ENCODE results near the gene ANAPC15. TPM values are rescaled to one million over a fixed set of nuclear protein-coding genes. Genes with fewer than 3 reads are reported as not detected.
"Not testable (repeated sequence)": the region's sequence is repeated elsewhere in the genome, so short reads cannot be mapped to it uniquely, and the experiment has no call there.

The ANAPC15 gene
- total and polyA plus RNA-seq, 2 donors (not counting 1 experiment from before 2014, with no cell fraction given), result 24.8 to 97.2 TPM

DNA sequence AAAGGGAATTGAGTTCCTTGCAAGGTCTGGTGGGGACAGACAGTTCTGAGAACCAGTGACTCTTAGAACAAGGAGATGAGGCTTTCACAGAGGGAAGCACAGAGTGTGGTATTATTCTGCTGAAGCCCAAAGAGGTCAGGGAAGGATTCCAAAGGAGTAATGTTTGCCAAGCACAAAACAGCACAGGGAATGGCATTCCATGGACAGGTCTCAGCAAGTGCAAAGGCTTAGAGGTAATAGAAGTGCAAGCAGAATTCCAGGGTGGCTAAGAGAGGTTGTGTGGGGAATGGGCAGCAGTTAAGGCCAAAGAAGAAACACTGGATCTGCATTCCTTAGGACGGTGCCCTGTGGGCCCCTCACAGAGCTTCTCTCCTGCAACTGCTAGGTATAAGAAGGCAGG is 29.6 kb upstream of the ANAPC15 start:
- H3K36me3 ChIP-seq (ENCODE audit: control insufficient read depth, insufficient read depth, low read length); H3K4me1 ChIP-seq (ENCODE audit: control insufficient read depth, extremely low read depth, insufficient read depth, low read length); H3K9ac ChIP-seq (ENCODE audit: insufficient read depth, low read length); H3K27me3 ChIP-seq (ENCODE audit: control insufficient read depth, insufficient read depth, low read length); H4K20me1 ChIP-seq (ENCODE audit: control insufficient read depth, extremely low read depth, insufficient read depth, low read length); H3K4me3 ChIP-seq (replicated peaks in 1 of 4; ENCODE audit: control extremely low read depth in 1 of 4, insufficient read depth in 1 of 4, low read depth in 3 of 4, low read length in 4 of 4); H3K9me3 ChIP-seq (ENCODE audit: control insufficient read depth, insufficient read depth, low read depth, low read length); H3K4me2 ChIP-seq (ENCODE audit: extremely low read depth, insufficient read depth, low read length); H2AFZ ChIP-seq (ENCODE audit: low read length); H3K79me2 ChIP-seq (ENCODE audit: control insufficient read depth, insufficient read depth, low read length): not testable (repeated sequence)
- H3K27ac ChIP-seq (ENCODE audit: insufficient read depth, low read length), result peak overlapping the region; percentile 48
- DNase-seq (ENCODE audit: low read depth in 2 of 2), result peak in 1 of 2 donors; percentile 65

DNA sequence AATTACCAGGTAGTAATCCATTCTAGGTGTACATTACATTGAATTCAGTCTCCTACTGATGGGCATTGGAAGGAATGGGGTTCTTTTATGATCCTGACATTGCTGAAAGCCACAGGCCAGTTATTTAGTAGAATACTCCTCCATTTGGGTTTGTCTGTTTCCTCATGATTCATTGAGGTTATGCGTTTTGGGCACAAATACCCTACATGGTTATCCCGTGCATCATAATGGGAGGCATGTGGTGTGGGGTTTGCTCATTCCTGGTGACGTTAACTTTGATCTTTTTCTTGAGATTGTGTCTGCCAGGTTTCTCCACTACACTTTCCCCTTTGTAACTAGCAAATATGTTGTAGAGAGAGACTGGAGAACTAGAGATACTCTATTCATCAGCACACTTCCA is 28.6 kb upstream of the ANAPC15 start:
- H3K9ac ChIP-seq (ENCODE audit: insufficient read depth, low read length), result no peak overlapping the region

DNA sequence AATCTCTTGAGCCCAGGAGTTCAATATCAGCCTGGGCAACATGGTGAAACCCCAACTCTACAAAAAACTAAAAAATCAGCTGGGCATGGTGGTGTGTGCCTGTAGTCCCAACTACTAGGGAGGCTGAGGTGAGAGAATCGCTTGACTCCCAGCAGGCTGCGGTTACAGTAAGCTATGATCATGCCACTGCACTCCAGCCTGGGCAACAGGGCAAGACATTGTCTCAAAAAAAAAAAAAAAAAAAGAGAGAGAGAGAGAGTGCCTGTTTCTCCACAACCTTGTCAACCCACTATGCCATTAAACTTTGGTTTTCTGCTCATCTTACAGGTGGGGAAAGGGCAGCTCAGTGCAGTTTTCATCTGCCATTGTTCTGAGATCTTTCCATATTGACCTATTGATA is 28.2 kb upstream of the ANAPC15 start:
- no peak overlapping the region for H3K4me2 ChIP-seq (ENCODE audit: extremely low read depth, insufficient read depth, low read length)
- no peak for TF ChIP-seq EZH2 (IDR thresholded peaks at IDR 0.05; ENCODE audit: low read length, missing control alignments)
- TF ChIP-seq, protein P1, sequence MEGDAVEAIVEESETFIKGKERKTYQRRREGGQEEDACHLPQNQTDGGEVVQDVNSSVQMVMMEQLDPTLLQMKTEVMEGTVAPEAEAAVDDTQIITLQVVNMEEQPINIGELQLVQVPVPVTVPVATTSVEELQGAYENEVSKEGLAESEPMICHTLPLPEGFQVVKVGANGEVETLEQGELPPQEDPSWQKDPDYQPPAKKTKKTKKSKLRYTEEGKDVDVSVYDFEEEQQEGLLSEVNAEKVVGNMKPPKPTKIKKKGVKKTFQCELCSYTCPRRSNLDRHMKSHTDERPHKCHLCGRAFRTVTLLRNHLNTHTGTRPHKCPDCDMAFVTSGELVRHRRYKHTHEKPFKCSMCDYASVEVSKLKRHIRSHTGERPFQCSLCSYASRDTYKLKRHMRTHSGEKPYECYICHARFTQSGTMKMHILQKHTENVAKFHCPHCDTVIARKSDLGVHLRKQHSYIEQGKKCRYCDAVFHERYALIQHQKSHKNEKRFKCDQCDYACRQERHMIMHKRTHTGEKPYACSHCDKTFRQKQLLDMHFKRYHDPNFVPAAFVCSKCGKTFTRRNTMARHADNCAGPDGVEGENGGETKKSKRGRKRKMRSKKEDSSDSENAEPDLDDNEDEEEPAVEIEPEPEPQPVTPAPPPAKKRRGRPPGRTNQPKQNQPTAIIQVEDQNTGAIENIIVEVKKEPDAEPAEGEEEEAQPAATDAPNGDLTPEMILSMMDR (conservative IDR thresholded peaks at IDR 0.05 in 1 of 2, IDR thresholded peaks at IDR 0.05 in 1 of 2; ENCODE audit: low read depth in 1 of 2, low read length in 2 of 2), result no peak
- H3K9ac ChIP-seq (ENCODE audit: insufficient read depth, low read length), result no peak overlapping the region
- H3K36me3 ChIP-seq (ENCODE audit: control insufficient read depth, insufficient read depth, low read length), result no peaks in the 10 kb centered on the region
- no peak overlapping the region for H3K4me3 ChIP-seq (replicated peaks in 1 of 4; ENCODE audit: control extremely low read depth in 1 of 4, insufficient read depth in 1 of 4, low read depth in 3 of 4, low read length in 4 of 4)
- no peaks in the 10 kb centered on the region for H3K79me2 ChIP-seq (ENCODE audit: control insufficient read depth, insufficient read depth, low read length)
- peak overlapping the region; percentile 34 for H3K27ac ChIP-seq (ENCODE audit: insufficient read depth, low read length)
- peaks cover 8% of the 10 kb centered on the region for H3K4me1 ChIP-seq (ENCODE audit: control insufficient read depth, extremely low read depth, insufficient read depth, low read length)
- H3K9me3 ChIP-seq (ENCODE audit: control insufficient read depth, insufficient read depth, low read depth, low read length), result no peaks in the 10 kb centered on the region
- no peaks in the 10 kb centered on the region for H3K27me3 ChIP-seq (ENCODE audit: control insufficient read depth, insufficient read depth, low read length)
- no peaks in the 10 kb centered on the region for H4K20me1 ChIP-seq (ENCODE audit: control insufficient read depth, extremely low read depth, insufficient read depth, low read length)
- no peak for DNase-seq (ENCODE audit: low read depth in 2 of 2)
- no peak overlapping the region for H2AFZ ChIP-seq (ENCODE audit: low read length)

More for the DNA sequence above, 28.6 kb upstream of the ANAPC15 start:
- no peaks in the 10 kb centered on the region for H3K79me2 ChIP-seq (ENCODE audit: control insufficient read depth, insufficient read depth, low read length)
- H4K20me1 ChIP-seq (ENCODE audit: control insufficient read depth, extremely low read depth, insufficient read depth, low read length), result no peaks in the 10 kb centered on the region
- TF ChIP-seq EZH2 (IDR thresholded peaks at IDR 0.05; ENCODE audit: low read length, missing control alignments), result no peak
- TF ChIP-seq, protein P1 (conservative IDR thresholded peaks at IDR 0.05 in 1 of 2, IDR thresholded peaks at IDR 0.05 in 1 of 2; ENCODE audit: low read depth in 1 of 2, low read length in 2 of 2), result no peak
- peaks cover 8% of the 10 kb centered on the region for H3K4me1 ChIP-seq (ENCODE audit: control insufficient read depth, extremely low read depth, insufficient read depth, low read length)
- H3K4me3 ChIP-seq (replicated peaks in 1 of 4; ENCODE audit: control extremely low read depth in 1 of 4, insufficient read depth in 1 of 4, low read depth in 3 of 4, low read length in 4 of 4), result no peak overlapping the region
- no peaks in the 10 kb centered on the region for H3K27me3 ChIP-seq (ENCODE audit: control insufficient read depth, insufficient read depth, low read length)
- no peak overlapping the region for H3K4me2 ChIP-seq (ENCODE audit: extremely low read depth, insufficient read depth, low read length)
- peak; percentile 72 to 97 for DNase-seq (ENCODE audit: low read depth in 2 of 2)
- H2AFZ ChIP-seq (ENCODE audit: low read length), result no peak overlapping the region
- H3K9me3 ChIP-seq (ENCODE audit: control insufficient read depth, insufficient read depth, low read depth, low read length), result no peaks in the 10 kb centered on the region
- peak overlapping the region; percentile 48 for H3K27ac ChIP-seq (ENCODE audit: insufficient read depth, low read length)
- no peaks in the 10 kb centered on the region for H3K36me3 ChIP-seq (ENCODE audit: control insufficient read depth, insufficient read depth, low read length)
